Measurements from ENCODE around the gene ANGEL2.
"Not testable (repeated sequence)": the region's sequence is repeated elsewhere in the genome, so short reads cannot be mapped to it uniquely, and the experiment has no call there.

Gene ANGEL2

DNA sequence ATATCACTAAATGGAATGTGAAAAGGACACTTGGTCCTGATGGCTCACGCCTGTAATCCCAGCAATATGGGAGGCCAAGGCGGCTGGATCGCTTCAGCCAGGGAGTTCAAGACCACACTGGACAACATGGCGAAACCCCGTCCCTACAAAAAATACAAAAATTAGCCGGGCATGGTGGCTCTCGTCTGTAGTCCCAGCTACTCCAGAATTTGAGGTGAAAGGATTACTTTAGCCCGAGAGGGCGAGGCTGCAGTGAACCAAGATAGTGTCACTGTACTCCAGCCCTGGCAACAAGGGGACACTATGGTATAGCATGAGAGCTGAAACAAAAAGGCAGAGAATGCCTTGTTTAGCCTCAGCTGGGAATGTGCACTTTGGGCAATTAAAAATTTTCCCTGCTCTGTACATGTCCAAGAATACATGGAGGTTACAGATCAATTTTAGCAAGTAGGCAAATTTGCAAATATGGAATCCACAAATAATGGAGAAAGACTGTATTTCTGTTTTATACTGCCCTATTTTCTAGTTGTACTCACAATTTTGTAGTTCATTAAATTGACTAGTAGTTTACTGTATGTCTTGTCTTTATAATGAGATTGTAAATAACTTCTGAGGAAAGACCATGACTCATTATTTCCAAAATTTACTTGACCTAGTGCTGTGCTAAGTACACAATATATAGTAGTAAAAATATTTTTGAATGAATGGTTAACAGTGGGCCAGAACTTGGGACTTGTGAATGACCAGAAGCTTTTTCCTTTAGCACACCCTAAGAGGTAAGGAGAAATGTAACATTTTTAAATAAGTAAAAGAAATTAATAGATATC, 2.0 kb upstream of the ANGEL2 start:
- no peak for DNase-seq (ENCODE audit: low read depth in 2 of 2)

DNA sequence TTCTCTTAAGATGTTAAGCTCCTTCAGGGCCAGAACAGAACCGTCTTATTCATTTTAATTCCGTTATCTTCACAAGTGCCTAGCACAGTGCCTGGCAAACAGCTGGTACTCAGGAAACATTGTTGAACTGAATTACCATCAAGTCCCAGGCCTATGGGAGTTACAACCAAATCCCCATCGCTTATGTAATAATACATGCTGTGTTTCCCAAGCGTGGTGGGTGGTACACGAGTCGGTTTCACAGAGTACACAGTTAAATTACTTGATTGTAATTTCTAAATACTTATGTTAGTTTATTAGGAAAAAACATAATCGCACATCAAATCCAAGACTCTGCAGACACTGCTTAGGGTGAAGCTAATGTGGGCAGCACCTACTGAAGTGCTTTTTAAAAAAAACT, 1.0 kb downstream of the ANGEL2 start:
- no peak for DNase-seq (ENCODE audit: low read depth in 2 of 2)

DNA sequence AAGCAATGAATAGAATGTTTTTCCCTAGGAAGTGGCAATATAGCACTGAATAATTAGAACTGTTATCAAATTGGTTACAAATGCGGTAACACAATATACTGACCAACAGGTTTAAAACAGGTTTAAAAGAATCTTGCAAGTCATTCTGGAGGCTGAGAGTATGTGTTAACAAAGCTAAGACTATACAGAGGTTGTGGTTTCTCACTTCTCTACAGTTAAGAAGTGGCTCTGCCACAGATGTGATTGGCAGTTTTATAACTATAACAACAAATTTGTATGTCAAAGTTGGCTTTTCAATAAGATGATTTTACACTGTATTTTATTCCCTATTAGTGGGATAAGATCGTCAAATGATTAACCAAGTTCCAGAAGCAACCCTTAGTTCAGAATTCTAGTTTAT, 7.1 kb downstream of the ANGEL2 start:
- no peak for DNase-seq (ENCODE audit: low read depth in 2 of 2)

GRCh38 chr1:213003256-213003655, 12.4 kb downstream of the ANGEL2 start:
- DNase-seq (ENCODE audit: low read depth in 2 of 2) = no peak

DNA sequence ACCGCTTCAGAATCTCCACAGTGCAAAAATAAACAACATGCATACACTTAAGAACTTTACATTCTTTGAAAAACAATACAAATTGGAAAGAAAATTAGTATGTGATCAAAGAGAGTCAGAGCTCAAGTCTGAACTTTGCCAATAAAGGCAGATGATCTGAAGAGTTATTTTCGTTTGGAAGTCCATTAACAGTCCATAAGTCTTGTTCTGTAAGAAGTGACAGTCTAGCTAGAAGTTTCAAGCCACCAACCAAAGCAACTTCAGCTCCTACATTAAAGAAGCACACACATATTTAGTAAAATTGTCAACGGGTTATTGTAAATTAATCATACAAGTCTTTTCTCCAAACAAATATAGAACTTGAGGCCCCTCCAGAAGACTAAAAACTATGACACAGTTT, 20.7 kb downstream of the ANGEL2 start:
- DNase-seq (ENCODE audit: low read depth in 2 of 2) = no peak

DNA sequence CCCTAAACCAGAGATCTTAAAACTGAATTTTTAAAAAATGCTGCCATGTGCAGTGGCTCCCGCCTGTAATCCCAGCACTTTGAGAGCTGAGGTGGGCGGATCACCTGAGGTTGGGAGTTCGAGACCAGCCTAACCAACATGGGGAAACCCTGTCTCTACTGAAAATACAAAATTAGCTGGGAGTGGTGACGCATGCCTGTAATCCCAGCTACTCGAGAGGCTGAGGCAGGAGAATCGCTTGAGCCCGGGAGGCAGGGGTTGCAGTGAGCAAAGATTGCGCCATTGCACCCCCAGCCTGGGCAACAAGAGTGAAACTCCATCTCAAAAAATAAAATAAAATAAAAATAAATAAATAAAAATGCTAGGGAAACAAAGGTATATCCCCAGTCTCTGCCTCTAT, 21.7 kb downstream of the ANGEL2 start:
- DNase-seq (ENCODE audit: low read depth in 2 of 2) = not testable (repeated sequence)

GRCh38 chr1:212990276-212990675, 25.4 kb downstream of the ANGEL2 start:
- DNase-seq (ENCODE audit: low read depth in 2 of 2) = no peak

GRCh38 chr1:212987702-212988322, 27.9 kb downstream of the ANGEL2 start:
- no peak for DNase-seq (ENCODE audit: low read depth in 2 of 2)

DNA sequence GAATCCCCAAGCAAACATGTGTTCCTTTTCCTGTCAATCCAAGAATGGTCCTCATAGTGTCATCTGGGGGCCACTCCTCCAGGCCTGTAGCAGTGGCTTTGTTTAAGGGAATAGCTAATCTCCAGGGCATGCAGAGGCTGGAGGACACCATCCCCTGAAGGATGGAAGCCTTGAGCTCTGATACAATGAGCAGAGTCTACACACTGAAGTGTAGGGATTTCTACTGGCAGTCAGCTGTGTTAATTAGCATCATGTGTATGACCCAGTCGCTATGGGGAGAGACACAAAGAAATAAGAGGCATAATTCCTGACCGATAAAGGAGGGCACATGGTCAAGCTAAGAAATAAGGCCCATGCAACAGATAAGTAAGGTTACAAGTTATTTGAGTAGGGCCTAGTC, 29.1 kb downstream of the ANGEL2 start:
- DNase-seq (ENCODE audit: low read depth in 2 of 2) = no peak

DNA sequence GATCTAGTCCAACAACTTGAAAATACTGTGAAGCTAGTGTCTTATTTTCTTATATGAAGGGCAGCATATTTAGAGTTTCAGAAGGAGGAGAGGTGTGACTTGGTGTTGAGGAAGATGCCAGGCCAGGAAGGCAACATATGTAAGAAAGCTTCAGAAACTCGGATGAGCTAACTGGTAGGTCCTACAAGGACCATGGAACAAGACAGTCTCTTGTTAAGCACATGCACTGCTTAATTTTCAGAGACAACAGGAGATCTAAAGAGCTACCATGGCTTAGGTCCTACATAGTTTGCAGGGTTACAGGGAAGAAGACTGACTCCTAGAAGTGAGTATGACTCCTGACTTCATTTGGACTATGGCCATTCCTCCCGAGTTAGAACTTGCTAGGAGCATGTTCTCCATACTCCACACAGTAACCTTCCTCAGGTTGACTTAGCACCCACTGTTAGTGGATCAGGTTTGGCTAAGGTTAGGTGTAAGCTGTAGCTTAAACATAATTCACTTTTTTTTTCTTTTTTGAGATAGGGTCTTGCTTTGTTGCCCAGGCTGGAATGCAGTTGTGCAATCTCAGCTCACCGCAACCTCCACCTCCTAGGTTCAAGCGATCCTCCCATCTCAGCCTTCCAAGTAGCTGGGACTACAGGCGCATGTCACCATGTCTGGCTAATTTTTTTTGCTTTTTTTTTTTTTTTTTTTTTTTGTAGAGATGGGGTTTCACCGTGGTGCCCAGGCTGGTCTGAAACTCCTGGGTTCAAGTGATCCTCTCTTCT, 31.0 kb downstream of the ANGEL2 start:
- no peak for DNase-seq (ENCODE audit: low read depth in 2 of 2)

- no peak for DNase-seq (ENCODE audit: low read depth in 2 of 2)
Measured at GRCh38 chr1:212983482-212983881, 32.2 kb downstream of the ANGEL2 start.

DNA sequence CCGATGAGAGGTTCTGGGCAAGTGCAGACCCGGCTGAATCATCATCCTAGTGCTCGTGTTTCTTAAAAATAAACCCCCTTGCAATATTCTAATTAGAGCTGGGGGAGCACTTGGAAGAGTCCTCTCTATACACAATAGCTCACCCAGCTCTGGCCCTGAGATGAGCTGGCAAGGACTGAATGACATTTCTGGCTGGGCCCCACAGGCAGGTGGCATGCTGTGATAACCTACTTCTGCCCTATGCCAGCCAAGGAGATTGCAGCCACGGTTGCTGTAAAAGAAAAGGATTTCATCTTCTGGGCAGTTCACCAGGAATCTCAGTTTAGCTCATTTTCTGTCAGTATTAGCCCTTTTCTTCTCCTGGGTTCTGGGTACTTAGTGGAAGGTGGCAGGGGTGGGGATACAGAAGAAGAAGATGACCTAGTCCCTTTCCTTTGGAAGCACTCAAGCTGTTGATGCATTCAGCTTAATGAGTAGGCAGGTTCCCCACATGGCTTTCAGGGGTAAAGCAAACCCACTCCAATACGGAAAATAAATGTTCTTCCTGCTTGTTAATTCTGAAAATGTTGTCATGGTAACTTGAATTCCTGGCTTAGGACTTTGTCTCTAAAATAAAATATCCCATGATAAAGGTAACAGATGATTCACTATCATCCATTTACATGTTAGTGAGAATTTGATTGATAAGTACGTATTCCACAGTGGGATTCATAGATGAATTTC, 33.1 kb downstream of the ANGEL2 start:
- no peak for DNase-seq (ENCODE audit: low read depth in 2 of 2)

DNA sequence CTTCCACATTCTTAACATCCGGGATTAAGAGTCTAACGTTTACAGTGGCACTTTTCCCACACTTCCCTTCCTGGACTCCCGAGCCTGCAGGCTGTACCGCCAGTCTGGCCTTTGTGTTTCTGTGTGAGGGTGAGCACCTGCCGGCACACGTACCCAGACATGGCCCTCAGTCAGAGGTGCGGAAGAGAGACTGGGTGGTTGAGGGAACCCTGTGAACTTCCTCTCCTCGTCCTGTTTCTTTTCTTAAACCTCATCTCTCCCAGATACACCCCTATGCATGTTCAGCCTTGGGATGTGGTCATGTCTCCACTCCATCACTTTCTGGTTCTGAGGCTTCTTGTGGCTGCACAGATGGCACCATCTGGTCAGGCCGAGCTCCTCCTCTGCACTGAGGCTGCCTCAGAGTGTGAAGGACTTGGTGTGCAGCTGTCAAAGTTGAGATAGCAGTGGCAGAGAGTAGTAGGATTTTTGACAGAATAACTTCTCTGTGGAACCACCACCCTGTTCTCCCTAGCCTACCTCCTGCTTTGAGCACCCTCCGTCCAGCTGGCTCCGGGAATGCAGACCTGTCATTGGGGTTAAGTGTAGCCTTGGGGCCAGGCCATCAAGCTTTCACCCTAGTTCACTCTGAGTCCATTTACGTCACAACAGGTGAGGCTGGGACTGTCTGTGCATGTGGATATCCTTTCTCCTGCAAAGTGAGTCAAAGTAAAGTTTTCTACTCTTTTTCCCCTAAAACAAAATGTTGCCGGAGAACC, 33.9 kb downstream of the ANGEL2 start:
- no peak for DNase-seq (ENCODE audit: low read depth in 2 of 2)

DNA sequence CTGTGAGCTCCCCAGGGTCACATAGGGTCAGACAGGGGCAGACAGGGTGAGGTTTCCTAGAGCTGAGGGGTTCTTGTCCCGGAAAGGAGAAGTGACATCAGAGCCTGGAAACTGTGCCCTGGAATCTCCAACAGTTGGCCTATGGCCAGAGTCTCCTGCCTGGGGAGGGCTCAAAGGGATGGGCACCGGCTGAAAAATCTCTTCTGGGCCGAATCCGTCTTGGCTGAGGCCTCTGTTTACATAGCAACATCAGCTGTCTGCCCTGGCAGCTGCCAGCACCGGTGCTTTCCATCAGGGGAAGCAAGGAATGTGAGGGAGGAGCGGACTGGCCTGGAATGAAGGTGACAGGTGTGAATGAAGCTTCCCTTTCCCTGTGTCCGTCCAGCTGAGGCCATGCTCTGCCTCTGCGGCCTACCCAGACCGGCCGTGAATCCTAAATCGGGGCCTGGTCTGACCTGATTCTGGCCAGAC, 34.6 kb downstream of the ANGEL2 start:
- no peak for DNase-seq (ENCODE audit: low read depth in 2 of 2)

DNA sequence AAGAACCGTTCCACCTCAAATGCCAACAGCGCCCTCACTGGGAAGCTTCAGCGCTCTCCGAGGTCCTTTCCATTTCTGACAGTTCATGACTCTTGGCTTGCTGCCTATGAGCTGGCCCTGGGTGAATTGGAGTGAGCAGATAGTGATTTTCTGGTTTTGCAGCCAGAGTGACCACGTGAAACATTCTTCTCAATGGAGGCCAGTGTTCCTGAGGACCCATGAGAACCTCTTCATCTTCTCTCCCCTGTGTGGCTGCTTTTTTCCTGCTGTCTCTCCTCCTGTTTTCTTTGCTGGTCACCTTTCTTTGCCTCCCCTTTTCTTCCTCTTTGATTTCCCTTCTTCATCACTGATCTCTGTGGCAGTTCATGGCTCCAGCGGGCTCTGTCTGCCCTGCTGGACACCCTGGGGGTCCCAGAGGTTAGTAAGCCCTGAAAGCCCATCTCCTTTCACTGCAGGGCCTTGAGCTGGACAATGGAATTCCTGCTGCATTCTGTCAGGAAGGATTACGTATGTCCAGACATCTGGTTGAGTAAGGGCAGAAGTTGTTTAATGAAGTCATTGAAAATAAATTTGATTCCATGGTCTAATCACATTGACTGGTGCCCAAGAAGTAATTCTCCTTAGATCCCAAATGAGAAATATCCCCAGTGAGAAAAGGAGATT, 35.4 kb downstream of the ANGEL2 start:
- no peak for DNase-seq (ENCODE audit: low read depth in 2 of 2)

- DNase-seq (ENCODE audit: low read depth in 2 of 2) = peak; percentile 3 to 7
Measured at GRCh38 chr1:212979340-212980122, 36.1 kb downstream of the ANGEL2 start.

GRCh38 chr1:212977781-212978645, 37.7 kb downstream of the ANGEL2 start:
- DNase-seq (ENCODE audit: low read depth in 2 of 2) = no peak

DNA sequence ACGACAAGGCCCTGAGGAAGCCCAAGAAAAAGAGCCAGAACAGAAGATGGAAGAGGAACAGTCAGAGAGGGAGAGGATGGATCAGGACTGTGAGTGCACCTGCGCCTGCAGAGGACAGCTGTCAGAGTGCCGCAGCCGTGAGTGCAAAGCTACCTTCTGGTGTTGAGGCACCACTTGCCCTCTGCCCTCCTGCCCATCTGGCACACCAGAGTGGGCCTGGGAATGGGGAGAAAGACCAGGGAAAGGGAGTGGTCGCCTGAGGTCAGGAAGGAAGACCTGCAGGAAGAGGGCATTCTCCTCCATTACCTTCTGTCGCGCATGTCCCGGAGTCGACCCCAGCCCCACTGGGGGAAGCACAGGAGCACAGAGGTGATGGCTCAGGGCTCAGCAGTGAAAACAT, 39.1 kb downstream of the ANGEL2 start:
- DNase-seq (ENCODE audit: low read depth in 2 of 2) = no peak
